ENCODE measurements around the gene PTGDS. TPM values are rescaled to one million over a fixed set of nuclear protein-coding genes. Genes with fewer than 3 reads are reported as not detected.
A peak's percentile ranks its signal among the peaks of the same experiment; 100 is the strongest.

The PTGDS gene
- total and polyA plus RNA-seq, 9 of the 15 experiments (the other 6 are each of a cell fraction or from before 2014, with no cell fraction given), result 0.46 to 7.1 (median 2.0) TPM

GRCh38 chr9:136974817-136975535 lies 2.3 kb upstream of the PTGDS start:
- 46% methylated on average over 10 of the region's 15 CpGs for WGBS (ENCODE audit: insufficient coverage, low coverage, missing lambda C conversion rate)
- H3K9me3 ChIP-seq (replicated peaks; ENCODE audit: control insufficient read depth, insufficient read depth, low read depth, low read length), result no peaks in the 10 kb centered on the region
- ChIA-PET POLR2A (interaction anchor here (0.6 to 1.6 kb wide), 8 partner anchors 10 to 706 kb away, joined by 3 to 6 read pairs (median 4); partner anchors contain the start of gene PAXX), CTCF (ENCODE audit: low intra/inter-chr PET ratio) (no interaction called here)
- no peaks in the 10 kb centered on the region for H3K36me3 ChIP-seq (ENCODE audit: control insufficient read depth, insufficient read depth, low read length)
- no peak overlapping the region for H3K4me3 ChIP-seq
- H3K27ac ChIP-seq (ENCODE audit: extremely low read depth, low read depth, low read length), result no peak overlapping the region
- TF ChIP-seq GATAD2A (IDR thresholded peaks at IDR 0.05) (no peak), NR2C1 (IDR thresholded peaks at IDR 0.05) (no peak), NR2C1 (tag; IDR thresholded peaks at IDR 0.05) (0 out of 2 replicates have a peak, but pooled peaks have one; percentile 20)
- no peak for DNase-seq (ENCODE audit: extremely low read depth in 1 of 4, low spot score in 3 of 4)
- BruUV-seq (replicated peaks), result no TSS peak
- H3K79me2 ChIP-seq (ENCODE audit: control insufficient read depth, insufficient read depth, low read length), result no peaks in the 10 kb centered on the region
- H3K4me1 ChIP-seq (replicated peaks in 1 of 2; ENCODE audit: control insufficient read depth in 2 of 2, insufficient read depth in 2 of 2, low read length in 2 of 2), result peaks cover 5 to 92% of the 10 kb centered on the region in 2 experiments; a peak in 4 of 5 replicates
- H2AFZ ChIP-seq (ENCODE audit: low read depth, low read length), result peak overlapping the region; percentile 55; the same call in 1 of the 2 replicates
- in situ Hi-C loops (cut with MboI) (no loop called here), intact Hi-C loops (cut with micrococcal nuclease) (loop anchor here (2.0 kb wide), 1 partner anchor 60 kb away; no protein-coding TSS in a partner anchor)
- H3K27me3 ChIP-seq (ENCODE audit: control insufficient read depth in 2 of 2, insufficient read depth in 2 of 2, low read length in 2 of 2), result no peaks in the 10 kb centered on the region
- peak overlapping the region in 1 of 2 experiments; percentile 73; a peak in 2 of 4 replicates for H3K9ac ChIP-seq (ENCODE audit: insufficient read depth in 1 of 2, low read depth in 2 of 2, low read length in 2 of 2)
- H3K4me2 ChIP-seq (ENCODE audit: insufficient read depth, low read length), result no peak overlapping the region
- H4K20me1 ChIP-seq (replicated peaks; ENCODE audit: control insufficient read depth, insufficient read depth, low read length), result no peaks in the 10 kb centered on the region
- H3K9me1 ChIP-seq (ENCODE audit: control insufficient read depth, insufficient read depth, low read length), result no peaks in the 10 kb centered on the region
- ATAC-seq, result no peak
- FAIRE-seq, result no peak

DNA sequence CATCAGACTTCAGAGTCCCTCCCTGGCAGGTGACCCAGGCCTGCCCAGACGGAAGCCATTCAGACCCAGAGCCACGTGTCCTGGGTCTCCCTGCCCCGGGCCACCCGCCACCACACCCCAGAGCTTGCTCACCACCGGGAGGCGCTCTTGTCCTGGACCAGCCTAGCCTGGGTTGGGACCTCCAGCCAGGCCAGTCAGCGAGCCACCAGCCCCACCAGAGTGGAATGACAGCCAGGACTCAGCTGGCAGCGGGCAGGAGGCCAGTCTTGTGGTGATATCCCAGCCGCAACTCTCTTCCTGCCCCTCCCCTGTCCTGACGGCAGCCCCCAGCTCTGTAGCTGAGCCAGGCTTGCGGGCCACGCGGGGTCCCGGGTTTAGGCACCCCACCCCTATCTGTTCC lies 1.7 kb upstream of the PTGDS start:
- Histone ChIP-seq H3K27me3 (ENCODE audit: control insufficient read depth in 2 of 2, insufficient read depth in 2 of 2, low read length in 2 of 2) (no peaks in the 10 kb centered on the region), H3K4me2 (ENCODE audit: insufficient read depth, low read length) (no peak overlapping the region), H2AFZ (ENCODE audit: low read depth, low read length) (peak overlapping the region; percentile 55), H3K79me2 (ENCODE audit: control insufficient read depth, insufficient read depth, low read length) (no peaks in the 10 kb centered on the region), H3K9me3 (replicated peaks; ENCODE audit: control insufficient read depth, insufficient read depth, low read depth, low read length) (no peaks in the 10 kb centered on the region), H3K4me1 (replicated peaks in 1 of 2; ENCODE audit: control insufficient read depth in 2 of 2, insufficient read depth in 2 of 2, low read length in 2 of 2) (peaks cover 9 to 92% of the 10 kb centered on the region in 2 experiments; a peak in 4 of 5 replicates), H3K9ac (ENCODE audit: insufficient read depth in 1 of 2, low read depth in 2 of 2, low read length in 2 of 2) (peak overlapping the region in 1 of 2 experiments; percentile 3; a peak in 2 of 4 replicates), H4K20me1 (replicated peaks; ENCODE audit: control insufficient read depth, insufficient read depth, low read length) (no peaks in the 10 kb centered on the region), H3K36me3 (ENCODE audit: control insufficient read depth, insufficient read depth, low read length) (no peaks in the 10 kb centered on the region), H3K9me1 (ENCODE audit: control insufficient read depth, insufficient read depth, low read length) (no peaks in the 10 kb centered on the region), H3K4me3 (no peak overlapping the region), H3K27ac (ENCODE audit: extremely low read depth, low read depth, low read length) (no peak overlapping the region)
- no TSS peak for BruUV-seq (replicated peaks)
- ChIA-PET CTCF (ENCODE audit: low intra/inter-chr PET ratio) (no interaction called here), POLR2A (interaction anchor here (0.5 to 1.4 kb wide), 5 partner anchors 9 to 706 kb away, joined by 3 to 4 read pairs (median 3); no protein-coding TSS in a partner anchor)
- WGBS (ENCODE audit: insufficient coverage, low coverage, missing lambda C conversion rate), result 36% methylated on average over 14 of the region's 14 CpGs
- intact Hi-C loops (cut with micrococcal nuclease) (loop anchor here (2.0 kb wide), 1 partner anchor 59 kb away; no protein-coding TSS in a partner anchor), in situ Hi-C loops (cut with MboI) (no loop called here)
- peak; percentile 45 for ATAC-seq
- peak; percentile 52 to 62 (median 58) for DNase-seq (ENCODE audit: extremely low read depth in 1 of 4, low spot score in 3 of 4)
- no peak for FAIRE-seq
- TF ChIP-seq, protein P1, sequence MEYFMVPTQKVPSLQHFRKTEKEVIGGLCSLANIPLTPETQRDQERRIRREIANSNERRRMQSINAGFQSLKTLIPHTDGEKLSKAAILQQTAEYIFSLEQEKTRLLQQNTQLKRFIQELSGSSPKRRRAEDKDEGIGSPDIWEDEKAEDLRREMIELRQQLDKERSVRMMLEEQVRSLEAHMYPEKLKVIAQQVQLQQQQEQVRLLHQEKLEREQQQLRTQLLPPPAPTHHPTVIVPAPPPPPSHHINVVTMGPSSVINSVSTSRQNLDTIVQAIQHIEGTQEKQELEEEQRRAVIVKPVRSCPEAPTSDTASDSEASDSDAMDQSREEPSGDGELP (CRISPR knock-in tag; IDR thresholded peaks at IDR 0.05; ENCODE audit: borderline replicate concordance), result peak; percentile 54; the same call in 1 of the 2 replicates
- no peak for TF ChIP-seq ZFX (CRISPR knock-in tag; IDR thresholded peaks at IDR 0.05)
- TF ChIP-seq, protein P2, sequence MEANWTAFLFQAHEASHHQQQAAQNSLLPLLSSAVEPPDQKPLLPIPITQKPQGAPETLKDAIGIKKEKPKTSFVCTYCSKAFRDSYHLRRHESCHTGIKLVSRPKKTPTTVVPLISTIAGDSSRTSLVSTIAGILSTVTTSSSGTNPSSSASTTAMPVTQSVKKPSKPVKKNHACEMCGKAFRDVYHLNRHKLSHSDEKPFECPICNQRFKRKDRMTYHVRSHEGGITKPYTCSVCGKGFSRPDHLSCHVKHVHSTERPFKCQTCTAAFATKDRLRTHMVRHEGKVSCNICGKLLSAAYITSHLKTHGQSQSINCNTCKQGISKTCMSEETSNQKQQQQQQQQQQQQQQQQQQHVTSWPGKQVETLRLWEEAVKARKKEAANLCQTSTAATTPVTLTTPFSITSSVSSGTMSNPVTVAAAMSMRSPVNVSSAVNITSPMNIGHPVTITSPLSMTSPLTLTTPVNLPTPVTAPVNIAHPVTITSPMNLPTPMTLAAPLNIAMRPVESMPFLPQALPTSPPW (CRISPR knock-in tag; IDR thresholded peaks at IDR 0.05), result 0 out of 2 replicates have a peak, but pooled peaks have one; percentile 8
- peak; percentile 61 to 77 (median 66) for TF ChIP-seq CTCF (IDR thresholded peaks at IDR 0.05 in 2 of 3, conservative IDR thresholded peaks at IDR 0.05 in 1 of 3; ENCODE audit: insufficient read depth in 2 of 3, low read depth in 1 of 3, low read length in 3 of 3)
- peak; percentile 57; the same call in 1 of the 2 replicates for TF ChIP-seq USF1 (CRISPR knock-in tag; IDR thresholded peaks at IDR 0.05)
